A549 (cell line): Measurements from ENCODE around the gene PTPRK. TPM values are rescaled to one million over a fixed set of nuclear protein-coding genes. Genes with fewer than 3 reads are reported as not detected.

ENCODE experiments used
- ATAC-seq, 2 experiments: fragments of 200-7000 bp in 1 of 2; fragments of >200 bp in 1 of 2; cut with Nextera tagmentation in 1 of 2; cut with Tn5 transposase in 1 of 2; 3 replicates each; pipeline versions ENCODE4 v1.8.0 to v1.9.1; 2018 to 2020; ENCODE audit warnings: mild to moderate bottlenecking in 1 of 2, moderate library complexity in 1 of 2
- CTCF ChIA-PET: fragments of 300-600 bp; sonication (Branson Sonifier 250); formaldehyde crosslinking; extraction: SDS; loops from one replicate; lab custom pipeline; 2021; ENCODE audit warnings: antibody characterized with exemption, inconsistent platforms; lab: Yijun Ruan, JAX
- POLR2A ChIA-PET: fragments of 350-600 bp; formaldehyde crosslinking; extraction: SDS; loops from one replicate; lab custom pipeline; 2021; ENCODE audit warnings: antibody characterized with exemption, inconsistent platforms; lab: Yijun Ruan, JAX
- DNase-seq, 2 experiments: peaks; one replicate each; pipeline versions ENCODE4 v3.0.0 to v3.0.0-alpha.2; 2011 to 2016; ENCODE audit warnings: low read depth in 1 of 2, low spot score in 1 of 2
- FAIRE-seq: peaks from 2 replicates; lab custom pipeline; 2011; peaks lifted over from hg19 to GRCh38; lab: Jason Lieb, UNC
- H3K27ac ChIP-seq, 2 experiments: fragments of >200 bp; sonication (Bioruptor Twin); formaldehyde crosslinking; 3 replicates each; pipeline ENCODE4 v1.5.1; 2016 to 2017
- H3K4me1 ChIP-seq: fragments of >200 bp; sonication (Bioruptor Twin); formaldehyde crosslinking; 3 replicates; pipeline ENCODE4 v1.6.1; 2016
- H3K4me2 ChIP-seq: fragments of >200 bp; sonication (Bioruptor Twin); formaldehyde crosslinking; 3 replicates; pipeline ENCODE4 v1.6.1; 2016
- H3K4me3 ChIP-seq: fragments of >200 bp; sonication (Bioruptor Twin); formaldehyde crosslinking; 3 replicates; pipeline ENCODE4 v1.5.1; 2016
- H3K9me3 ChIP-seq: fragments of >200 bp; sonication (Bioruptor Twin); formaldehyde crosslinking; 3 replicates; pipeline ENCODE4 v1.6.1; 2016
- CBX2 ChIP-seq: fragments of 200-600 bp; sonication (generic); IDR thresholded peaks from 2 replicates; pipeline ENCODE4 v1.6.1; 2016; ENCODE audit warnings: low read depth, mild to moderate bottlenecking, borderline replicate concordance
- CEBPB ChIP-seq, 2 experiments: fragments of >200 bp in 1 of 2; sonication (Bioruptor Twin) in 1 of 2; formaldehyde crosslinking in 1 of 2; IDR thresholded peaks; 2 replicates each; pipeline ENCODE4 v1.6.1; 2012 to 2016
- EHF ChIP-seq: fragments of 250-450 bp; sonication (Bioruptor Pico); IDR thresholded peaks from 2 replicates; pipeline ENCODE4 v1.5.0; 2020; ENCODE audit warnings: mild to moderate bottlenecking
- EP300 ChIP-seq, 2 experiments: fragments of >200 bp; sonication (Bioruptor Twin); formaldehyde crosslinking; IDR thresholded peaks; 2 replicates in 1 of 2; 3 replicates in 1 of 2; pipeline ENCODE4 v1.6.1; 2016 to 2017
- FOSB ChIP-seq: fragments of 250-450 bp; sonication (Bioruptor Pico); IDR thresholded peaks from 2 replicates; pipeline ENCODE4 v1.5.0; 2020; ENCODE audit warnings: mild to moderate bottlenecking, moderate library complexity
- HEYL ChIP-seq: fragments of 250-450 bp; sonication (Bioruptor Pico); IDR thresholded peaks from 2 replicates; pipeline ENCODE4 v1.8.0; 2021; ENCODE audit warnings: mild to moderate bottlenecking, moderate library complexity
- KDM1A ChIP-seq: fragments of 200-600 bp; sonication (generic); IDR thresholded peaks from 2 replicates; pipeline ENCODE4 v1.6.1; 2016; ENCODE audit warnings: low read depth, mild to moderate bottlenecking
- KDM5A ChIP-seq: fragments of 200-600 bp; sonication (generic); IDR thresholded peaks from 2 replicates; pipeline ENCODE4 v1.6.1; 2016; ENCODE audit warnings: antibody characterized with exemption, mild to moderate bottlenecking
- POLR2A ChIP-seq: IDR thresholded peaks from 2 replicates; pipeline ENCODE4 v1.6.1; 2012; ENCODE audit warnings: mild to moderate bottlenecking, low read length
- POLR2AphosphoS2 ChIP-seq: conservative IDR thresholded peaks from 2 replicates; pipeline ENCODE4 v1.6.1; 2012; ENCODE audit warnings: low read length, improper control_type of control experiment, inconsistent platforms
- RARB ChIP-seq: fragments of 250-450 bp; sonication (Bioruptor Pico); IDR thresholded peaks from 2 replicates; pipeline ENCODE4 v1.8.0; 2021; ENCODE audit warnings: mild to moderate bottlenecking, moderate library complexity
- RNF2 ChIP-seq: fragments of 200-600 bp; sonication (generic); IDR thresholded peaks from 2 replicates; pipeline ENCODE4 v1.6.1; 2016; ENCODE audit warnings: low read depth, mild to moderate bottlenecking, antibody characterized with exemption, moderate library complexity, borderline replicate concordance
- TFCP2L1 ChIP-seq: fragments of 250-450 bp; sonication (Bioruptor Pico); IDR thresholded peaks from 2 replicates; pipeline ENCODE4 v1.5.0; 2021; ENCODE audit warnings: mild to moderate bottlenecking
- ZFP36 ChIP-seq: fragments of 450-650 bp; IDR thresholded peaks from 2 replicates; pipeline ENCODE4 v1.6.1; 2014; ENCODE audit warnings: borderline replicate concordance; ENCODE audit not compliant: partially characterized antibody
- ZSCAN20 ChIP-seq: fragments of 250-450 bp; sonication (Bioruptor Pico); IDR thresholded peaks from 2 replicates; pipeline ENCODE4 v1.8.0; 2022; ENCODE audit warnings: mild to moderate bottlenecking, moderate library complexity
- WGBS: methylation state at CpG from one replicate; pipeline ENCODE4 v1.1.6; 2017; ENCODE audit errors: missing lambda C conversion rate; 5-methylcytosine and 5-hydroxymethylcytosine counted together
- polyA plus RNA-seq, 4 experiments: library from polyadenylated mRNA; depleted of rRNA in 3 of 4; stranded (reverse); fragments of >200 nt; fragmentation: RNase III in 1 of 4; extraction: RNeasy Plus Mini Kit Qiagen cat#74134 plus additional on column Dnase treatment in 1 of 4; gene quantifications; 2 replicates in 3 of 4; 3 replicates in 1 of 4; pipeline ENCODE4 v1.2.3, GENCODE V29; 2011 to 2017
- TF ChIP-seq, protein P1 (sequence below): fragments of 250-450 bp; sonication (Bioruptor Pico); IDR thresholded peaks from 2 replicates; pipeline ENCODE4 v1.5.0; 2021; ENCODE audit warnings: mild to moderate bottlenecking, moderate library complexity, borderline replicate concordance
- TF ChIP-seq, protein P2 (sequence below): IDR thresholded peaks from 2 replicates; pipeline ENCODE4 v1.6.1; 2012; ENCODE audit warnings: low read depth, borderline replicate concordance
- TF ChIP-seq, protein P3 (sequence below): fragments of 200-600 bp; sonication (generic); IDR thresholded peaks from 2 replicates; pipeline ENCODE4 v1.6.1; 2016; ENCODE audit warnings: antibody characterized with exemption, mild to moderate bottlenecking, moderate library complexity
- TF ChIP-seq, protein P4 (sequence below): fragments of >200 bp; sonication (Bioruptor Twin); formaldehyde crosslinking; IDR thresholded peaks from 2 replicates; pipeline ENCODE4 v1.6.1; 2016
- TF ChIP-seq, protein P5 (sequence below): IDR thresholded peaks from 2 replicates; pipeline ENCODE4 v1.6.1; 2012
- TF ChIP-seq, protein P6 (sequence below): IDR thresholded peaks from 2 replicates; pipeline ENCODE4 v1.6.1; 2012

Gene PTPRK
- polyA plus RNA-seq, 2 of the 4 experiments (the other 2 are of a cell fraction) = 14.4 to 16.1 TPM

DNA sequence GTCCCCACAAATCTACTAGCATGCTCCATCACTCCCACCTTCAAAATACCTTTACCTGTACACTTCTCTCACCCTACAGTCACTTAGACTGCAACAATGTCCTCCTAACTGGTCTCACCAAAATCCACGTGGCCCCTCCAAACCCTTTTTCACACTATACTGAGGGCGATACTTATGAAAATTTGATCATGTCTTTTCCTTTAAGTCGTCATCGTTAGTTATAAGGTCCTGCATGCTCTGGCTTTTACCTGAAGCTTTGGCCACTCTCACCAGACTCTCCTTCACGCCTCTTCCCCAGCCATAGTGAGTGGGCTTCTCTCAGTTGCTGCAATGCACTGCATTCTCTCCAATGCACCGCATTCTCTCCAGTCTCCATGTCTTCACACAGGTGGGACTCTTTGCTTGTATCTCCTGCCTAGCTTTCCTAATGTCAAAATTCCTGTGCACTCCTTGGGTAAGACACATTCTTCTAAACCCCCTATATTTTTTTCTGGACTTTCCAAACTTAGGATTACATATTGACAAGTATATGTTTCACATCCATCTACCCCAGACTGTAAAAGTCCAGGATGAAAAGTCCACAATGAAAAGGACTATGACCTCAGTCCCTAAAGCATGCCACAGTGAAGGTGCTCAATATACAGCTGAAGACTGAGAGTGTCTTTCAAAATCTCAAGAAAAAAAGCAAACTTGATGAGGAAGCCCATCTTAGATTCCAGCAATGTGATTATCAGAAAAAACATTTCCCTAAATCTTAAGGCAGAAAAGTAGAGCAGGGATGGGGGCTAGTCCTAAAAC lies 24.7 kb downstream of the PTPRK start:
- no peak overlapping the region for H3K27ac ChIP-seq
- POLR2A ChIA-PET = no interaction called here
- CTCF ChIA-PET = no interaction called here
- H3K4me3 ChIP-seq = no peak overlapping the region
- no peak overlapping the region for H3K4me2 ChIP-seq
- FAIRE-seq (no peak), ATAC-seq (no peak), DNase-seq (no peak)
- no peak for TF ChIP-seq RNF2
- TF ChIP-seq, protein P1, sequence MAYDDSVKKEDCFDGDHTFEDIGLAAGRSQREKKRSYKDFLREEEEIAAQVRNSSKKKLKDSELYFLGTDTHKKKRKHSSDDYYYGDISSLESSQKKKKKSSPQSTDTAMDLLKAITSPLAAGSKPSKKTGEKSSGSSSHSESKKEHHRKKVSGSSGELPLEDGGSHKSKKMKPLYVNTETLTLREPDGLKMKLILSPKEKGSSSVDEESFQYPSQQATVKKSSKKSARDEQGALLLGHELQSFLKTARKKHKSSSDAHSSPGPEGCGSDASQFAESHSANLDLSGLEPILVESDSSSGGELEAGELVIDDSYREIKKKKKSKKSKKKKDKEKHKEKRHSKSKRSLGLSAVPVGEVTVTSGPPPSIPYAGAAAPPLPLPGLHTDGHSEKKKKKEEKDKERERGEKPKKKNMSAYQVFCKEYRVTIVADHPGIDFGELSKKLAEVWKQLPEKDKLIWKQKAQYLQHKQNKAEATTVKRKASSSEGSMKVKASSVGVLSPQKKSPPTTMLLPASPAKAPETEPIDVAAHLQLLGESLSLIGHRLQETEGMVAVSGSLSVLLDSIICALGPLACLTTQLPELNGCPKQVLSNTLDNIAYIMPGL (CRISPR knock-in tag) = no peak
- TF ChIP-seq RARB (CRISPR knock-in tag) = no peak
- no peak for TF ChIP-seq HEYL
- TF ChIP-seq, protein P2, sequence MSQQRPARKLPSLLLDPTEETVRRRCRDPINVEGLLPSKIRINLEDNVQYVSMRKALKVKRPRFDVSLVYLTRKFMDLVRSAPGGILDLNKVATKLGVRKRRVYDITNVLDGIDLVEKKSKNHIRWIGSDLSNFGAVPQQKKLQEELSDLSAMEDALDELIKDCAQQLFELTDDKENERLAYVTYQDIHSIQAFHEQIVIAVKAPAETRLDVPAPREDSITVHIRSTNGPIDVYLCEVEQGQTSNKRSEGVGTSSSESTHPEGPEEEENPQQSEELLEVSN = no peak
- TF ChIP-seq, protein P3, sequence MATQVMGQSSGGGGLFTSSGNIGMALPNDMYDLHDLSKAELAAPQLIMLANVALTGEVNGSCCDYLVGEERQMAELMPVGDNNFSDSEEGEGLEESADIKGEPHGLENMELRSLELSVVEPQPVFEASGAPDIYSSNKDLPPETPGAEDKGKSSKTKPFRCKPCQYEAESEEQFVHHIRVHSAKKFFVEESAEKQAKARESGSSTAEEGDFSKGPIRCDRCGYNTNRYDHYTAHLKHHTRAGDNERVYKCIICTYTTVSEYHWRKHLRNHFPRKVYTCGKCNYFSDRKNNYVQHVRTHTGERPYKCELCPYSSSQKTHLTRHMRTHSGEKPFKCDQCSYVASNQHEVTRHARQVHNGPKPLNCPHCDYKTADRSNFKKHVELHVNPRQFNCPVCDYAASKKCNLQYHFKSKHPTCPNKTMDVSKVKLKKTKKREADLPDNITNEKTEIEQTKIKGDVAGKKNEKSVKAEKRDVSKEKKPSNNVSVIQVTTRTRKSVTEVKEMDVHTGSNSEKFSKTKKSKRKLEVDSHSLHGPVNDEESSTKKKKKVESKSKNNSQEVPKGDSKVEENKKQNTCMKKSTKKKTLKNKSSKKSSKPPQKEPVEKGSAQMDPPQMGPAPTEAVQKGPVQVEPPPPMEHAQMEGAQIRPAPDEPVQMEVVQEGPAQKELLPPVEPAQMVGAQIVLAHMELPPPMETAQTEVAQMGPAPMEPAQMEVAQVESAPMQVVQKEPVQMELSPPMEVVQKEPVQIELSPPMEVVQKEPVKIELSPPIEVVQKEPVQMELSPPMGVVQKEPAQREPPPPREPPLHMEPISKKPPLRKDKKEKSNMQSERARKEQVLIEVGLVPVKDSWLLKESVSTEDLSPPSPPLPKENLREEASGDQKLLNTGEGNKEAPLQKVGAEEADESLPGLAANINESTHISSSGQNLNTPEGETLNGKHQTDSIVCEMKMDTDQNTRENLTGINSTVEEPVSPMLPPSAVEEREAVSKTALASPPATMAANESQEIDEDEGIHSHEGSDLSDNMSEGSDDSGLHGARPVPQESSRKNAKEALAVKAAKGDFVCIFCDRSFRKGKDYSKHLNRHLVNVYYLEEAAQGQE = no peak
- TF ChIP-seq, protein P4, sequence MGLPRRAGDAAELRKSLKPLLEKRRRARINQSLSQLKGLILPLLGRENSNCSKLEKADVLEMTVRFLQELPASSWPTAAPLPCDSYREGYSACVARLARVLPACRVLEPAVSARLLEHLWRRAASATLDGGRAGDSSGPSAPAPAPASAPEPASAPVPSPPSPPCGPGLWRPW = no peak
- no peaks in the 10 kb centered on the region for H3K9me3 ChIP-seq
- peaks cover 67% of the 10 kb centered on the region for H3K4me1 ChIP-seq
- 89% methylated on average over 6 of the region's 6 CpGs for WGBS

DNA sequence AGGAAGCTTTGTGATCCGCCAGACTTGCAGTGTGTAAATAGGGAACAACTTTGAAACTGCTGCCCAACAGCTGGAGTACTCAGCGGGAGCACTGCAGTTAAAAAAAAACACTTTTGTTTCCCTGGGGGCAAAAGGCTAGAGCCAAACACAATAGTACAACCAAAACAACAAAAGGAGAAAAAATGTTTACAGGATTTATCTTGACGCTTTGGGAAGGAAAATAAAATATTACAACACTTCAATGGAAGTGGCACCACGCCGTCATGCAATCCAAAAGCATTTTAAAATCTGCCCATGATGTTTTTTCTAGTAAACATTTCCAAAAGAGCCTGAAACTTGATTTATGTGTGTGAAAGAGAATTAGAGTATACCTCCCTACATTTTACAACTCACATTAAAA lies 26.0 kb downstream of the PTPRK start:
- ATAC-seq = no peak
- Histone ChIP-seq H3K27ac (no peak overlapping the region), H3K4me1 (peaks cover 54% of the 10 kb centered on the region), H3K4me3 (no peak overlapping the region)
- no peak for DNase-seq
- TF ChIP-seq CBX2 (no peak), POLR2AphosphoS2 (no peak), CEBPB (IDR thresholded peaks at IDR 0.05) (no peak), ZSCAN20 (CRISPR knock-in tag) (no peak), TFCP2L1 (CRISPR knock-in tag) (no peak), FOSB (CRISPR knock-in tag) (no peak)
- TF ChIP-seq, protein P2 = no peak
- TF ChIP-seq, all 56 proteins: peak for 0
- Histone ChIP-seq H3K9me3 (no peaks in the 10 kb centered on the region), H3K4me2 (no peak overlapping the region)
- 82% methylated on average over 5 of the region's 5 CpGs for WGBS
- no peak for FAIRE-seq
- ChIA-PET CTCF (no interaction called here), POLR2A (interaction anchor here (0.7 kb wide), 1 partner anchor 236 kb away, joined by 4 read pairs; no protein-coding TSS in a partner anchor)

DNA sequence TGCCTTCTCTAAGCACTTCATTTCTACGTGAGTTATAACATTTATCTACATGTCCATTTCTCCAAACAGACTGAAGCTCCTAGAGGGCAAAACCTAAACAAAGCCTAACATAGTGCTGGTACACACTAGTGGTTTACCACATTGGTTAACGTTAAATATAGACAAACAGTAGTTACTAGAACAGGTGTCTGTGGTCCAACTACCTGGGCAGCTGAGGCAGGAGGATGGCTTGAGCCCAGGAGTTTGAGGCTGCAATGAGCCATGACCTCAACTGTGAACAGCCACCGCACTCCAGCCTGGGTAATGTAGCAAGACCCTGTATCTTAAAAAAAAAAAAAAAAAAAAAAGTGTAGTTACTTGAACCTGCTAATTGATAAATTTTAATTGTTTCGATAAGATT lies 26.5 kb downstream of the PTPRK start:
- TF ChIP-seq POLR2A = no peak
- no peak for TF ChIP-seq ZFP36
- TF ChIP-seq EP300 (IDR thresholded peaks at IDR 0.05) = no peak
- TF ChIP-seq, protein P1 (CRISPR knock-in tag) = no peak
- TF ChIP-seq, protein P5, sequence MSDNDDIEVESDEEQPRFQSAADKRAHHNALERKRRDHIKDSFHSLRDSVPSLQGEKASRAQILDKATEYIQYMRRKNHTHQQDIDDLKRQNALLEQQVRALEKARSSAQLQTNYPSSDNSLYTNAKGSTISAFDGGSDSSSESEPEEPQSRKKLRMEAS = no peak
- TF ChIP-seq EHF (CRISPR knock-in tag) = no peak
- no peak for TF ChIP-seq CBX2
- no peak for TF ChIP-seq KDM1A
- TF ChIP-seq, protein P6, sequence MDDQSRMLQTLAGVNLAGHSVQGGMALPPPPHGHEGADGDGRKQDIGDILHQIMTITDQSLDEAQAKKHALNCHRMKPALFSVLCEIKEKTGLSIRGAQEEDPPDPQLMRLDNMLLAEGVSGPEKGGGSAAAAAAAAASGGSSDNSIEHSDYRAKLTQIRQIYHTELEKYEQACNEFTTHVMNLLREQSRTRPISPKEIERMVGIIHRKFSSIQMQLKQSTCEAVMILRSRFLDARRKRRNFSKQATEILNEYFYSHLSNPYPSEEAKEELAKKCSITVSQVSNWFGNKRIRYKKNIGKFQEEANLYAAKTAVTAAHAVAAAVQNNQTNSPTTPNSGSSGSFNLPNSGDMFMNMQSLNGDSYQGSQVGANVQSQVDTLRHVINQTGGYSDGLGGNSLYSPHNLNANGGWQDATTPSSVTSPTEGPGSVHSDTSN = no peak
- TF ChIP-seq KDM5A = no peak
- TF ChIP-seq TFCP2L1 (CRISPR knock-in tag) = no peak
- no peak overlapping the region for H3K4me3 ChIP-seq
- H3K4me2 ChIP-seq = no peak overlapping the region
- DNase-seq (no peak), FAIRE-seq (no peak), ATAC-seq (no peak)
- no peak overlapping the region for H3K27ac ChIP-seq
- POLR2A ChIA-PET = interaction anchor here (0.7 kb wide), 1 partner anchor 237 kb away, joined by 4 read pairs; no protein-coding TSS in a partner anchor
- H3K4me1 ChIP-seq = peaks cover 48% of the 10 kb centered on the region
- 88% methylated on average over 4 of the region's 4 CpGs for WGBS
- CTCF ChIA-PET = no interaction called here
- H3K9me3 ChIP-seq = no peaks in the 10 kb centered on the region
